Body of pancreas (tissue), 4 donors: Measurements from ENCODE around the gene AOC1. TPM values are rescaled to one million over a fixed set of nuclear protein-coding genes. Genes with fewer than 3 reads are reported as not detected.

ENCODE experiments used
- ATAC-seq: fragments of 150-250 bp; one replicate; pipeline ENCODE4 v1.9.1; 2016
- DNase-seq, 4 donors: peaks; one replicate each; pipeline ENCODE4 v3.0.0-alpha.2; 2019
- H3K27ac ChIP-seq, 4 donors: fragments of 200-600 bp; sonication (generic); 1 replicate in 3 of 4; 2 replicates in 1 of 4; pipeline versions ENCODE4 v1.5.1 to v1.6.1; 2016 to 2019; ENCODE audit warnings: mild to moderate bottlenecking in 1 of 4, mixed read lengths in 1 of 4, moderate library complexity in 1 of 4
- H3K27me3 ChIP-seq, 2 donors: fragments of 200-600 bp; sonication (generic); one replicate each; pipeline ENCODE4 v1.6.0; 2016; ENCODE audit warnings: mild to moderate bottlenecking in 1 of 2
- H3K36me3 ChIP-seq, 2 donors: fragments of 200-600 bp; sonication (generic); replicated peaks in 1 of 2; 2 replicates each; pipeline ENCODE4 v1.5.1; 2016; ENCODE audit warnings: low read depth in 2 of 2; ENCODE audit not compliant: insufficient read depth in 1 of 2
- H3K4me1 ChIP-seq: fragments of 200-600 bp; sonication (generic); one replicate; pipeline ENCODE4 v1.6.0; 2016
- H3K4me3 ChIP-seq, 2 donors: fragments of 200-600 bp; sonication (generic); 1 replicate in 1 of 2; 2 replicates in 1 of 2; pipeline ENCODE4 v1.5.1; 2016 to 2019
- H3K9me3 ChIP-seq, 3 donors: fragments of 200-600 bp; sonication (generic); 1 replicate in 2 of 3; 2 replicates in 1 of 3; pipeline ENCODE4 v1.5.1; 2016
- POLR2A ChIP-seq, 3 donors: fragments of 450-650 bp; IDR thresholded peaks; one replicate each; pipeline ENCODE4 v1.6.1; 2016; ENCODE audit warnings: antibody characterized with exemption in 3 of 3, mild to moderate bottlenecking in 2 of 3
- WGBS, 2 donors: methylation state at CpG; one replicate each; pipeline ENCODE4 v1.1.5; 2017; 5-methylcytosine and 5-hydroxymethylcytosine counted together
- intact Hi-C: fragments of 100-400 bp; cut with DNase I; formaldehyde crosslinking; loops from one replicate; pipeline ENCODE4 v1.15.1; 2023
- total RNA-seq, 2 donors: library from RNA; depleted of rRNA; stranded (reverse); fragments of >200 nt; gene quantifications; one replicate each; pipeline ENCODE4 v1.1.0, GENCODE V29; 2016
- TF ChIP-seq, protein P1 (sequence below), 7 experiments: fragments of 450-650 bp in 4 of 7; fragments of 200-600 bp in 3 of 7; sonication (generic) in 3 of 7; IDR thresholded peaks; one replicate each; pipeline ENCODE4 v1.5.1; 2016 to 2019; ENCODE audit warnings: antibody characterized with exemption in 7 of 7

AOC1 gene
- total RNA-seq, 2 donors from 2014 or later = 1.6 TPM; not detected in 1

DNA sequence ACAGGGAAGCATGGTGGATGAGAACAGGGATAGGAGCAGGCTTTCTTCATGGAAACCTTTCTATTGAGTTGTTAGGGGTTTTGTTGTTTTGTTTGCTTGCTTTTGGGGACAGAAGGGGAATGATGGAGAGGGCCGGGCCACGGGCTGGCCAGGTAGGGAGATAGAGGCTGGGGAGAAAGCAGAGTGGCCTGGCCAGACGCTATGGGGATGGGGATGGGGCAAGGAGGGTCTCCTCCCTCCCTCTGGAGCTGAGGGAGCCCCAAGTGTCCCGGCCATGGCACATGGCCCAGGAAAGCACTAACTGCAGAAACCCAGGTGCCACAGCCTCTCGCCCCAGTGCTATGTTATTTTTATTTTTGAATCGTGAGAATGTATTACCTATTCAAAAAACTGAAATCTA is 10.0 kb downstream of the AOC1 start:
- TF ChIP-seq, protein P1, sequence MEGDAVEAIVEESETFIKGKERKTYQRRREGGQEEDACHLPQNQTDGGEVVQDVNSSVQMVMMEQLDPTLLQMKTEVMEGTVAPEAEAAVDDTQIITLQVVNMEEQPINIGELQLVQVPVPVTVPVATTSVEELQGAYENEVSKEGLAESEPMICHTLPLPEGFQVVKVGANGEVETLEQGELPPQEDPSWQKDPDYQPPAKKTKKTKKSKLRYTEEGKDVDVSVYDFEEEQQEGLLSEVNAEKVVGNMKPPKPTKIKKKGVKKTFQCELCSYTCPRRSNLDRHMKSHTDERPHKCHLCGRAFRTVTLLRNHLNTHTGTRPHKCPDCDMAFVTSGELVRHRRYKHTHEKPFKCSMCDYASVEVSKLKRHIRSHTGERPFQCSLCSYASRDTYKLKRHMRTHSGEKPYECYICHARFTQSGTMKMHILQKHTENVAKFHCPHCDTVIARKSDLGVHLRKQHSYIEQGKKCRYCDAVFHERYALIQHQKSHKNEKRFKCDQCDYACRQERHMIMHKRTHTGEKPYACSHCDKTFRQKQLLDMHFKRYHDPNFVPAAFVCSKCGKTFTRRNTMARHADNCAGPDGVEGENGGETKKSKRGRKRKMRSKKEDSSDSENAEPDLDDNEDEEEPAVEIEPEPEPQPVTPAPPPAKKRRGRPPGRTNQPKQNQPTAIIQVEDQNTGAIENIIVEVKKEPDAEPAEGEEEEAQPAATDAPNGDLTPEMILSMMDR (IDR thresholded peaks at IDR 0.05) = no peak
- TF ChIP-seq POLR2A (IDR thresholded peaks at IDR 0.05) = no peak
- DNase-seq (no peak), ATAC-seq (no peak)
- intact Hi-C loops = no loop called here
- H3K27ac ChIP-seq = no peak overlapping the region
- H3K4me3 ChIP-seq = no peak overlapping the region
- WGBS, 2 donors = 59 to 69% methylated on average over 6 of the region's 6 CpGs
- H3K27me3 ChIP-seq = no peaks in the 10 kb centered on the region
- no peaks in the 10 kb centered on the region for H3K9me3 ChIP-seq
- no peaks in the 10 kb centered on the region for H3K36me3 ChIP-seq
- H3K4me1 ChIP-seq = no peaks in the 10 kb centered on the region

DNA sequence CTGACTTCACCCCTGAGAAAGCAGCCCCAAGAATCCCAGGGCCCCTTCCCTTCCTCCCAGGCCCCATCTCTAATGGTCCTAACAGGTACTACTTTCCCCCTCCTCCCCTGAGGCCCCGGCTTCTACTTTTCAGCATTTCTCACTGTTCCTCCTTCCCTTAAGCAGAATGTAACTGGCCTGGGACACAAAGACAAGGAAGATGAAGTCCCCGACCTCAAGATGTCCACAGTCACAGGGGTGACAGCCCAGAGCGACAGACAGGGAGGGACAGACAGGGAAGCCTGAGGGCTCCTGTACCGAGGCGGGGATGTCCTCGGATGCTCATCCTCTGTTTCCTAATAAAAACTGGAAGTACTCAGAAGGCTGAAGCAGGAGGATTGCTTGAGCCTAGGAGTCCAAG is 11.6 kb downstream of the AOC1 start:
- WGBS, 2 donors = 70 to 80% methylated on average over 6 of the region's 6 CpGs
- no peaks in the 10 kb centered on the region for H3K27me3 ChIP-seq
- no peaks in the 10 kb centered on the region for H3K4me1 ChIP-seq
- DNase-seq = no peak
- H3K27ac ChIP-seq = no peak overlapping the region
- H3K9me3 ChIP-seq = no peaks in the 10 kb centered on the region
- no peak for ATAC-seq
- H3K4me3 ChIP-seq = no peak overlapping the region
- no peaks in the 10 kb centered on the region for H3K36me3 ChIP-seq
- intact Hi-C loops = no loop called here
- TF ChIP-seq, protein P1 (IDR thresholded peaks at IDR 0.05) = no peak
- TF ChIP-seq POLR2A (IDR thresholded peaks at IDR 0.05) = no peak

DNA sequence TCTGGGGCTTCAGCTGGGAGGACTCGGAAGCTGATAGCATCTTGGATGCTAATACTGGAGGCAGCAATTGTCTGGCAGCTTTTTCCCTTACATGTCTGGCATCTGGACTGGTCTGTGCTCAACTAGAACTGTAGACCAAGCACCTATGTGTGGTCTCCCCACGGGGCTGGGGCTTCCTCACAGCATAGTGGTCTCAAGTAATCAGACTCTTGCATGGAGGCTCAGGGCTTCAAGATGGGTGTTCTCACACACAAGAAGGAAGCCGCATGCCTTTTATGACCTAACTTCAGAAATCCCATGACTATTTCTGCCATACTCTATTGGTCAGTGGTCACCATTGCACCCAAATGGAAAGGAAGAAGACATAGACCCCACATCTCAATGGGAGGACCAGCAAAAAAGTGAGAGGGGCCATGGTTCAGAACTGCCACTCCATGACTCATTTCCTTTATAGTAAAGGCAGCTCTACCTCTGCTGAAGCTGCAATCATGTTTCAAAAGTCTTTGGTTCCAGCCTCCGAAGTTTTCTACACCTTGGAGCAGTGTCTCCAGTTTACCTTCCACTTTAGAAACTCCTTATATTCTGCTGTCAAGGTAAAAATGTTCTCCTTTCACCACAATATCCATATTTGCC is 14.7 kb downstream of the AOC1 start:
- WGBS, 2 donors = 72 to 85% methylated on average over 3 to 4 of the region's 4 CpGs
- TF ChIP-seq POLR2A (IDR thresholded peaks at IDR 0.05) = no peak
- TF ChIP-seq, protein P1 (IDR thresholded peaks at IDR 0.05) = no peak

DNA sequence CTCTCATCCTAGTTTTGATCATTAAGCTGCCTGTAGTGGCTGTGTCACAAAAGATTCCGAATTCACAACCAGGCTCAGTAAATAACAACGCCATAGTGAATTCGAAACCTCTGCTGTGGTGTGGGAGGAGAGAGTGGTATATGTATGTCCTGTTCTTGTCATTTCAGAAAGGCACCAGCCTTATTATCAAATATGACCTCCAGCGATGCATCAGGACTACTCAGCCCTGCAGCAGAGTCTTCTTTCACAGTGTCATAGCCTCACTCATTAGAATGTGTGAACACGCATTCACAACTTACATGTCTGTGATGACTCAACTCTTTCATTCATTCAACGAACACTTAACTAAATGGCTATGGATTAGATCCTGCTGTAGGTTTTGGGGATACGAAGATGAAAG is 15.3 kb downstream of the AOC1 start:
- WGBS, 2 donors = 72 to 73% methylated on average over 7 of the region's 7 CpGs

More for the DNA sequence above, 14.7 kb downstream of the AOC1 start:
- ATAC-seq (no peak), DNase-seq (no peak)
- intact Hi-C loops = no loop called here
- H3K27ac ChIP-seq = no peak overlapping the region
- no peaks in the 10 kb centered on the region for H3K4me1 ChIP-seq
- no peaks in the 10 kb centered on the region for H3K36me3 ChIP-seq
- H3K27me3 ChIP-seq = no peaks in the 10 kb centered on the region
- H3K4me3 ChIP-seq = no peak overlapping the region
- H3K9me3 ChIP-seq = no peaks in the 10 kb centered on the region

More for the DNA sequence above, 15.3 kb downstream of the AOC1 start:
- no peaks in the 10 kb centered on the region for H3K27me3 ChIP-seq
- ATAC-seq (no peak), DNase-seq (no peak)
- H3K27ac ChIP-seq = no peak overlapping the region
- H3K9me3 ChIP-seq = no peaks in the 10 kb centered on the region
- H3K4me3 ChIP-seq = no peak overlapping the region
- TF ChIP-seq, protein P1 (IDR thresholded peaks at IDR 0.05) = no peak
- TF ChIP-seq POLR2A (IDR thresholded peaks at IDR 0.05) = no peak
- no peaks in the 10 kb centered on the region for H3K36me3 ChIP-seq
- intact Hi-C loops = no loop called here
- no peaks in the 10 kb centered on the region for H3K4me1 ChIP-seq
